SK-N-SH (cell line): ENCODE results near the gene GALNT17. TPM values are rescaled to one million over a fixed set of nuclear protein-coding genes. Genes with fewer than 3 reads are reported as not detected.

Experiments
- CTCF ChIA-PET: fragments of 300-600, 350-600 bp; formaldehyde crosslinking; extraction: SDS; loops from one replicate; lab custom pipeline; 2021; lab: Yijun Ruan, JAX
- POLR2A ChIA-PET: fragments of 350-600 bp; sonication (Branson Sonifier 250); formaldehyde crosslinking; extraction: SDS; loops from one replicate; lab custom pipeline; 2020; ENCODE audit warnings: antibody characterized with exemption, inconsistent platforms; lab: Yijun Ruan, JAX
- DNase-seq: peaks from one replicate; pipeline ENCODE4 v3.0.0; 2012
- H2AFZ ChIP-seq: fragments of 200-600 bp; sonication (generic); 2 replicates; pipeline ENCODE4 v1.8.1; 2016; ENCODE audit warnings: antibody characterized with exemption, mild to moderate bottlenecking, low read depth
- H3F3A ChIP-seq: fragments of 200-600 bp; sonication (generic); replicated peaks from 2 replicates; pipeline ENCODE3; 2016; ENCODE audit warnings: antibody characterized with exemption, mild to moderate bottlenecking; ENCODE audit not compliant: insufficient read depth
- H3K27ac ChIP-seq, 2 experiments: fragments of 200-500 bp in 1 of 2; fragments of 200-600 bp in 1 of 2; sonication (Bioruptor generic) in 1 of 2; sonication (generic), shearing (Covaris generic) in 1 of 2; 2 replicates each; pipeline versions ENCODE4 v1.5.1 to v1.6.1; 2014 to 2016; ENCODE audit warnings: low read depth in 2 of 2, inconsistent platforms in 1 of 2, low read length in 1 of 2, mild to moderate bottlenecking in 1 of 2, mixed read lengths in 1 of 2
- H3K27me3 ChIP-seq: fragments of 200-600 bp; sonication (generic), shearing (Covaris generic); 2 replicates; pipeline ENCODE4 v1.6.1; 2016; ENCODE audit warnings: mixed run types; ENCODE audit not compliant: insufficient read depth
- H3K36me3 ChIP-seq, 2 experiments: fragments of 200-500 bp in 1 of 2; fragments of 200-600 bp in 1 of 2; sonication (Bioruptor generic) in 1 of 2; sonication (generic) in 1 of 2; replicated peaks in 1 of 2; 2 replicates each; pipeline versions ENCODE3 to v1.5.1; 2014 to 2016; ENCODE audit warnings: low read length in 1 of 2, mild to moderate bottlenecking in 1 of 2; ENCODE audit not compliant: insufficient read depth in 2 of 2, control insufficient read depth in 1 of 2
- H3K4me1 ChIP-seq, 2 experiments: fragments of 200-500 bp in 1 of 2; fragments of 200-600 bp in 1 of 2; sonication (Bioruptor generic) in 1 of 2; sonication (generic), shearing (Covaris generic) in 1 of 2; 2 replicates each; pipeline versions ENCODE4 v1.5.1 to v1.6.1; 2014 to 2016; ENCODE audit warnings: low read depth in 1 of 2, low read length in 1 of 2, mixed run types in 1 of 2; ENCODE audit not compliant: insufficient read depth in 2 of 2, control insufficient read depth in 1 of 2
- H3K4me2 ChIP-seq: fragments of 200-600 bp; sonication (generic), shearing (Covaris generic); 2 replicates; pipeline ENCODE4 v1.6.1; 2017; ENCODE audit warnings: mixed run types
- H3K4me3 ChIP-seq, 2 experiments: fragments of 200-500 bp in 1 of 2; fragments of 200-600 bp in 1 of 2; sonication (Bioruptor generic) in 1 of 2; sonication (generic), shearing (Covaris generic) in 1 of 2; 2 replicates each; pipeline versions ENCODE4 v1.5.1 to v1.8.1; 2014 to 2016; ENCODE audit warnings: low read depth in 2 of 2, inconsistent platforms in 1 of 2, low read length in 1 of 2, mild to moderate bottlenecking in 1 of 2, mixed read lengths in 1 of 2, moderate library complexity in 1 of 2
- H3K79me2 ChIP-seq: fragments of 200-600 bp; sonication (generic); 2 replicates; pipeline ENCODE4 v1.8.1; 2017; ENCODE audit warnings: mild to moderate bottlenecking; ENCODE audit not compliant: insufficient read depth
- H3K9ac ChIP-seq: fragments of 200-600 bp; sonication (generic); 2 replicates; pipeline ENCODE4 v1.6.1; 2017; ENCODE audit warnings: mixed run types
- H3K9me2 ChIP-seq: fragments of 200-600 bp; sonication (generic); 2 replicates; pipeline ENCODE4 v1.6.1; 2017; ENCODE audit warnings: mixed run types
- H3K9me3 ChIP-seq: fragments of 200-600 bp; sonication (generic); 2 replicates; pipeline ENCODE4 v1.6.1; 2017; ENCODE audit warnings: mixed run types, mild to moderate bottlenecking, moderate library complexity
- H4K20me1 ChIP-seq: fragments of 200-600 bp; sonication (generic); 2 replicates; pipeline ENCODE4 v1.6.1; 2017; ENCODE audit warnings: mild to moderate bottlenecking, mixed run types; ENCODE audit not compliant: insufficient read depth
- CHD2 ChIP-seq: fragments of 150-350 bp; IDR thresholded peaks from 2 replicates; pipeline ENCODE4 v1.6.1; 2018; ENCODE audit warnings: low read length; ENCODE audit not compliant: partially characterized antibody
- EZH2phosphoT487 ChIP-seq: fragments of 200-600 bp; sonication (generic); IDR thresholded peaks from 2 replicates; pipeline ENCODE4 v1.6.1; 2017; ENCODE audit warnings: low read depth, mixed run types, mild to moderate bottlenecking, antibody characterized with exemption, moderate library complexity, borderline replicate concordance
- FOXJ3 ChIP-seq: sonication (generic); formaldehyde crosslinking; IDR thresholded peaks from 2 replicates; pipeline ENCODE4 v1.5.1; 2020; ENCODE audit warnings: mild to moderate bottlenecking, missing genetic modification reagents
- MEF2A ChIP-seq: IDR thresholded peaks from 2 replicates; pipeline ENCODE4 v1.4.0; 2012; ENCODE audit warnings: low read depth, borderline replicate concordance
- MXI1 ChIP-seq: IDR thresholded peaks from 2 replicates; pipeline ENCODE4 v1.6.1; 2012; ENCODE audit warnings: mild to moderate bottlenecking, low read depth, low read length, improper control_type of control experiment
- POLR2AphosphoS5 ChIP-seq: IDR thresholded peaks from 2 replicates; pipeline ENCODE4 v1.6.1; 2012; ENCODE audit warnings: low read depth, low read length
- RAD21 ChIP-seq: IDR thresholded peaks from 2 replicates; pipeline ENCODE4 v1.6.1; 2012; ENCODE audit warnings: mild to moderate bottlenecking, low read length
- SMC3 ChIP-seq: IDR thresholded peaks from 2 replicates; pipeline ENCODE4 v1.6.1; 2012; ENCODE audit warnings: low read depth, low read length, improper control_type of control experiment
- TCF12 ChIP-seq: IDR thresholded peaks from 2 replicates; pipeline ENCODE4 v1.4.0; 2012
- TEAD4 ChIP-seq: IDR thresholded peaks from 2 replicates; pipeline ENCODE4 v1.4.0; 2012; ENCODE audit warnings: mild to moderate bottlenecking, borderline replicate concordance; ENCODE audit not compliant: insufficient read depth
- USF2 ChIP-seq: fragments of 150-350 bp; IDR thresholded peaks from 2 replicates; pipeline ENCODE4 v1.6.1; 2017; ENCODE audit warnings: antibody characterized with exemption, low read length, low read depth, borderline replicate concordance
- ZBTB33 ChIP-seq: IDR thresholded peaks from 2 replicates; pipeline ENCODE4 v1.4.0; 2012; ENCODE audit warnings: low read depth, borderline replicate concordance
- WGBS: methylation state at CpG from one replicate; pipeline ENCODE4 v1.1.6; 2017; ENCODE audit warnings: low lambda C conversion rate; 5-methylcytosine and 5-hydroxymethylcytosine counted together
- polyA plus RNA-seq, 3 experiments: library from polyadenylated mRNA; depleted of rRNA; stranded (reverse); fragments of >200 nt; gene quantifications; 2 replicates each; pipeline ENCODE4 v1.2.3, GENCODE V29; 2012
- TF ChIP-seq, protein P1 (sequence below): IDR thresholded peaks from 2 replicates; pipeline ENCODE4 v1.4.0; 2012; ENCODE audit warnings: low read depth, borderline replicate concordance
- TF ChIP-seq, protein P2 (sequence below): fragments of 150-350 bp; IDR thresholded peaks from 2 replicates; pipeline ENCODE4 v1.6.1; 2016; ENCODE audit warnings: mild to moderate bottlenecking, low read depth, low read length

The GALNT17 gene
- polyA plus RNA-seq, 1 of the 3 experiments (the other 2 are of a cell fraction), result not detected

DNA sequence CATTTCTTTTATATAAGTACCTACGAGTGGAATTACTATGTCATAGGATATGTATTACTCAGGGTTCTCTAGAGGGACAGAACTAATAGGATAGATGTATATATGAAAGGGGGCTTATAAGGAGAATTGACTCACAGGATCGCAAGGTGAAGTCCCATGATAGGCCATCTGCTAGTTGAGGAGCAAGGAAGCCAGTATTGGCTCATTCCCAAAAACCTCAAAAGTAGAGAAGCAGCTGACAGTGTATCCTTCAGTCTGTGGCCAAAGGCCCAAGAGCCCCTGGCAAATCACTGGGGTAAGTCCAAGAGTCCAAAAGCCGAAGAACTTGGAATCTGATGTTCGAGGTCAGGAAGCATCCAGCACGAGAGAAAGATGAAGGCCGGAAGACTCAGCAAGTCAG lies 59.8 kb downstream of the GALNT17 start:
- Histone ChIP-seq H3K36me3 (no peaks in the 10 kb centered on the region), H3K4me2 (no peak overlapping the region), H3K9me2 (no peaks in the 10 kb centered on the region), H3K4me1 (no peaks in the 10 kb centered on the region), H3K9ac (no peak overlapping the region), H3K27me3 (no peaks in the 10 kb centered on the region), H3K4me3 (no peak overlapping the region), H3K27ac (no peak overlapping the region), H3K9me3 (peaks cover 3% of the 10 kb centered on the region; the same call in 1 of the 2 replicates), H3K79me2 (no peaks in the 10 kb centered on the region), H3F3A (no peaks in the 10 kb centered on the region), H4K20me1 (no peaks in the 10 kb centered on the region), H2AFZ (no peak overlapping the region)
- 20% methylated on average over 6 of the region's 6 CpGs for WGBS
- POLR2A ChIA-PET, result no interaction called here
- no peak for DNase-seq
- CTCF ChIA-PET, result no interaction called here
- TF ChIP-seq MEF2A (no peak), TCF12 (no peak), RAD21 (no peak), POLR2AphosphoS5 (no peak), SMC3 (no peak), USF2 (no peak), CHD2 (no peak), MXI1 (no peak), FOXJ3 (CRISPR knock-in tag) (no peak), ZBTB33 (no peak), EZH2phosphoT487 (no peak), TEAD4 (no peak)
- TF ChIP-seq, protein P1, sequence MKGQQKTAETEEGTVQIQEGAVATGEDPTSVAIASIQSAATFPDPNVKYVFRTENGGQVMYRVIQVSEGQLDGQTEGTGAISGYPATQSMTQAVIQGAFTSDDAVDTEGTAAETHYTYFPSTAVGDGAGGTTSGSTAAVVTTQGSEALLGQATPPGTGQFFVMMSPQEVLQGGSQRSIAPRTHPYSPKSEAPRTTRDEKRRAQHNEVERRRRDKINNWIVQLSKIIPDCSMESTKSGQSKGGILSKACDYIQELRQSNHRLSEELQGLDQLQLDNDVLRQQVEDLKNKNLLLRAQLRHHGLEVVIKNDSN, result no peak
- TF ChIP-seq, protein P2, sequence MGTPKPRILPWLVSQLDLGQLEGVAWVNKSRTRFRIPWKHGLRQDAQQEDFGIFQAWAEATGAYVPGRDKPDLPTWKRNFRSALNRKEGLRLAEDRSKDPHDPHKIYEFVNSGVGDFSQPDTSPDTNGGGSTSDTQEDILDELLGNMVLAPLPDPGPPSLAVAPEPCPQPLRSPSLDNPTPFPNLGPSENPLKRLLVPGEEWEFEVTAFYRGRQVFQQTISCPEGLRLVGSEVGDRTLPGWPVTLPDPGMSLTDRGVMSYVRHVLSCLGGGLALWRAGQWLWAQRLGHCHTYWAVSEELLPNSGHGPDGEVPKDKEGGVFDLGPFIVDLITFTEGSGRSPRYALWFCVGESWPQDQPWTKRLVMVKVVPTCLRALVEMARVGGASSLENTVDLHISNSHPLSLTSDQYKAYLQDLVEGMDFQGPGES, result no peak
